Measurements from ENCODE around the gene SPEN. TPM values are rescaled to one million over a fixed set of nuclear protein-coding genes. Genes with fewer than 3 reads are reported as not detected.

Gene SPEN
- total and polyA plus RNA-seq, 11 donors: 11.0 to 41.5 (median 21.8) TPM

DNA sequence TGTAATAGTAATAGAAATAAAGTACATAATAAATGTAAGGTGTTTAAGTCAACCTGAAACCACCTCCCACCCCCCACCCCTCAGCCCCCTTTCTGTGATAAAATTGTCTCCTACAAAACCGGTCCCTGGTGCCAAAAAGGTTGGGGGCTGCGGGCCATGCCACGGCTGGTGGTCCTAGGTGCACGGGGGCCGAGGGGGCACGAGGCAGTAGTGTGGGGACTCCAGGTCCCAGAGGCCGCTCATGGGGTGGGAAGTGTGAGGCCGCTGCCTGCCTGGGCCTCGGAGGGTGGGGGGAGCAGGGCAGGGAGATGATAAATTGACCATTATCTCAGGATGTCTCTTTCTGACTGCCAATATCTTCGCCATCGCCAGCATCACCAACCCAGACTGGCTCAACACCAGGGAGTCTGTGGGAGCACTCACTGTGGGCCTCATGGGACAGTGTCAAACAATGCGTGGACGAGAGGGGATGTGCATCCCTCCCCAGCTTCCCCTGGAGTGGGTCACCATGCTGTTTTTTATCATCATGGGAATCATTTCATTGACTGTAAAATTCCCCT, 121.9 kb downstream of the SPEN start:
- intact Hi-C loops (cut with DNase I): no loop called here
- Histone ChIP-seq H3K36me3 (peaks cover 0 to 51% (median 25%) of the 10 kb centered on the region in 9 donors), H3K4me1 (peaks cover 0 to 42% (median 20%) of the 10 kb centered on the region in 12 donors)

DNA sequence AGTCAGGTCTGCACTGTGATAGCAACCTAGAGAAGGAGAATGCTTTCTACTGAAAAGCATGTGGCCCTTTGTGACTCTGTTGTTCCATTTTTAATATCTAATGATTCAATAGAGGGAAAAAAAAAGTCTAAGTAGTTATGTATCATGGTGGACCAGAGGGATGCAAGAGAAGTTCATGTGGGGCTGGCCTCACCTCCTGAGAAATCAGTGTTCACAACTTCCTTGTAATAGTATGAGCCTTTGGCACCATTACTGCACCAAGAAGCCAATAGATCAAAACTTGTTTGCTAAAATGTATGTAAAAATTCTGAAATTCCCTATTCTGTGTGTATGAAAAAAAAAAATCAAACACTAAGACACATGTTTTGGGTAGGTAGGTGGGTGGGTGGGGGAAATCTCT, 123.4 kb downstream of the SPEN start:
- DNase-seq: no peak
- intact Hi-C loops (cut with DNase I): loop anchor here in 1 of 10 donors (10.0 kb wide), 1 partner anchor 136 kb away; no protein-coding TSS in a partner anchor
- H3K4me3 ChIP-seq: no peak overlapping the region
- H3K27me3 ChIP-seq: no peaks in the 10 kb centered on the region
- TF ChIP-seq, protein P1, sequence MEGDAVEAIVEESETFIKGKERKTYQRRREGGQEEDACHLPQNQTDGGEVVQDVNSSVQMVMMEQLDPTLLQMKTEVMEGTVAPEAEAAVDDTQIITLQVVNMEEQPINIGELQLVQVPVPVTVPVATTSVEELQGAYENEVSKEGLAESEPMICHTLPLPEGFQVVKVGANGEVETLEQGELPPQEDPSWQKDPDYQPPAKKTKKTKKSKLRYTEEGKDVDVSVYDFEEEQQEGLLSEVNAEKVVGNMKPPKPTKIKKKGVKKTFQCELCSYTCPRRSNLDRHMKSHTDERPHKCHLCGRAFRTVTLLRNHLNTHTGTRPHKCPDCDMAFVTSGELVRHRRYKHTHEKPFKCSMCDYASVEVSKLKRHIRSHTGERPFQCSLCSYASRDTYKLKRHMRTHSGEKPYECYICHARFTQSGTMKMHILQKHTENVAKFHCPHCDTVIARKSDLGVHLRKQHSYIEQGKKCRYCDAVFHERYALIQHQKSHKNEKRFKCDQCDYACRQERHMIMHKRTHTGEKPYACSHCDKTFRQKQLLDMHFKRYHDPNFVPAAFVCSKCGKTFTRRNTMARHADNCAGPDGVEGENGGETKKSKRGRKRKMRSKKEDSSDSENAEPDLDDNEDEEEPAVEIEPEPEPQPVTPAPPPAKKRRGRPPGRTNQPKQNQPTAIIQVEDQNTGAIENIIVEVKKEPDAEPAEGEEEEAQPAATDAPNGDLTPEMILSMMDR (IDR thresholded peaks at IDR 0.05): no peak
- no peak for TF ChIP-seq POLR2A (IDR thresholded peaks at IDR 0.05)
- H3K4me1 ChIP-seq: peaks cover 0 to 37% (median 20%) of the 10 kb centered on the region in 12 donors
- ATAC-seq: no peak
- no peak overlapping the region for H3K27ac ChIP-seq
- peaks cover 0 to 51% (median 25%) of the 10 kb centered on the region in 9 donors for H3K36me3 ChIP-seq
- H3K9me3 ChIP-seq: peaks cover 0 to 4% (median 0%) of the 10 kb centered on the region in 12 donors

More for the DNA sequence above, 121.9 kb downstream of the SPEN start:
- Histone ChIP-seq H3K4me3 (no peak overlapping the region), H3K27ac (no peak overlapping the region), H3K27me3 (no peaks in the 10 kb centered on the region), H3K9me3 (peaks cover 0 to 4% (median 0%) of the 10 kb centered on the region in 12 donors)
- ATAC-seq: no peak
- no peak for DNase-seq
- 95 to 96% (median 96%) methylated on average over 11 to 13 of the region's 13 CpGs for WGBS, 4 donors
- TF ChIP-seq POLR2A (IDR thresholded peaks at IDR 0.05): no peak
- TF ChIP-seq, protein P1 (IDR thresholded peaks at IDR 0.05): no peak

DNA sequence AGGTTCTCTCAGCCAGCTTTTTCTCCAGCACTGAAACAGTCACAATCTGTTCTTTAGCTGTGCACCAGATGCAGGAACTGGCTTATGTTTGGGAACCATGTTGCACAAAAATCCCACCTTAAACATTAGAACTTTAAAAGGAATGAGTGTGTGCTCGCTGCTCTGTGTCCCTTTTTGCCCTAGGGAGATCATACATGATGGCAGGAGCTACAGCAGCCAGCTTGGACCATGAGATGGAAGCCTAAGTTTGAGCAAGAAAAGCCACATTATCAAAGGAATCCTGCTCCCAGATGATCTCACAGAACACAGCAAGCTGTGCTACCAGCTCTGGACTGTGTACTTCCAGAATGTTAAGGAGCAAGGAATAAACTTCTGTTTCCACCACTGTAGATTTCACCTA, 124.9 kb downstream of the SPEN start:
- no peak overlapping the region for H3K27ac ChIP-seq
- intact Hi-C loops (cut with DNase I): loop anchor here in 1 of 10 donors (10.0 kb wide), 1 partner anchor 138 kb away; no protein-coding TSS in a partner anchor
- peaks cover 0 to 4% (median 0%) of the 10 kb centered on the region in 12 donors for H3K9me3 ChIP-seq
- no peak for TF ChIP-seq POLR2A (IDR thresholded peaks at IDR 0.05)
- TF ChIP-seq, protein P1 (IDR thresholded peaks at IDR 0.05): no peak
- 93 to 100% (median 96%) methylated on average over 1 of the region's 1 CpG for WGBS, 4 donors
- no peaks in the 10 kb centered on the region for H3K27me3 ChIP-seq
- ATAC-seq (no peak), DNase-seq (no peak)
- H3K4me1 ChIP-seq: peaks cover 0 to 29% (median 13%) of the 10 kb centered on the region in 12 donors
- H3K4me3 ChIP-seq: no peak overlapping the region
- H3K36me3 ChIP-seq: peaks cover 0 to 51% (median 25%) of the 10 kb centered on the region in 9 donors

DNA sequence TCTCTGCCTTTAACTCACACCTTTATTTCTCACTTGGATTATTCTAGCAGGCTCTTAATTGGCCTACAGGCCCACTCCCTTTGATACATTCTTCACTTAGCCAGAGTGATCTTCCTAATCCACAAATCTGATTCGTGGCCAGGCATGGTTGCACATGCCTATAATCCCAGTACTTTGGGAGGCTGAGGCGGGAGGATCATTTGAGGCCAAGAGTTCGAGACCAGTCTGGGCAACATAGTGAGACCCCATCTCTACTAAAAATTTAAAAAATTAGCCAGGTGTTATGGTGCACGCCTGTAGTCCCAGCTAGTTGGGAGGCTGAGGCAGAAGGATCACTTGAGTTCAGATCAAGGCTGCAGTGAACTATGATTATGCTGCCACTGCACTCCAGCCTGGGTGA, 126.3 kb downstream of the SPEN start:
- intact Hi-C loops (cut with DNase I): loop anchor here in 1 of 10 donors (10.0 kb wide), 1 partner anchor 139 kb away; no protein-coding TSS in a partner anchor
- Histone ChIP-seq H3K9me3 (peaks cover 0 to 4% (median 0%) of the 10 kb centered on the region in 12 donors), H3K4me1 (peaks cover 0 to 29% (median 12%) of the 10 kb centered on the region in 12 donors), H3K27me3 (no peaks in the 10 kb centered on the region), H3K36me3 (peaks cover 0 to 45% (median 24%) of the 10 kb centered on the region in 9 donors), H3K27ac (no peak overlapping the region), H3K4me3 (no peak overlapping the region)
- 90 to 93% (median 93%) methylated on average over 4 of the region's 4 CpGs for WGBS, 4 donors
- ATAC-seq (no peak), DNase-seq (no peak)
- no peak for TF ChIP-seq POLR2A (IDR thresholded peaks at IDR 0.05)
- TF ChIP-seq, protein P1 (IDR thresholded peaks at IDR 0.05): no peak
